Neural cell (in vitro differentiated cells): ENCODE data around the gene ERG28.

ENCODE experiments used
- CTCF ChIP-seq: fragments of 450-650 bp; IDR thresholded peaks from 2 replicates; pipeline ENCODE4 v1.5.1; 2014; ENCODE audit warnings: antibody characterized with exemption, mild to moderate bottlenecking, moderate library complexity; ENCODE audit not compliant: poor library complexity, severe bottlenecking
- EP300 ChIP-seq: fragments of 450-650 bp; conservative IDR thresholded peaks from 2 replicates; pipeline ENCODE4 v1.6.1; 2014; ENCODE audit warnings: antibody characterized with exemption, mild to moderate bottlenecking, moderate library complexity; ENCODE audit not compliant: poor library complexity, severe bottlenecking
- EZH2 ChIP-seq: fragments of 200-600, 300-800 bp; shearing (Covaris generic), sonication (generic); IDR thresholded peaks from 2 replicates; pipeline ENCODE4 v1.6.1; 2014; ENCODE audit warnings: antibody characterized with exemption, low read length, borderline replicate concordance, mild to moderate bottlenecking; ENCODE audit not compliant: insufficient read depth, poor library complexity, severe bottlenecking
- MXI1 ChIP-seq: fragments of 450-650 bp; conservative IDR thresholded peaks from 2 replicates; pipeline ENCODE4 v1.6.1; 2014; ENCODE audit warnings: antibody characterized with exemption, mild to moderate bottlenecking; ENCODE audit not compliant: poor library complexity, severe bottlenecking
- POLR2AphosphoS5 ChIP-seq: IDR thresholded peaks from 2 replicates; pipeline ENCODE4 v1.6.1; 2012
- RAD21 ChIP-seq: fragments of 450-650 bp; conservative IDR thresholded peaks from 2 replicates; pipeline ENCODE4 v1.6.1; 2014; ENCODE audit warnings: antibody characterized with exemption, mild to moderate bottlenecking, moderate library complexity
- SMC3 ChIP-seq: fragments of 450-650 bp; conservative IDR thresholded peaks from 2 replicates; pipeline ENCODE4 v1.6.1; 2014; ENCODE audit warnings: antibody characterized with exemption, mild to moderate bottlenecking, moderate library complexity; ENCODE audit not compliant: poor library complexity

- TF ChIP-seq CTCF (no peak), EZH2 (no peak), MXI1 (no peak), POLR2AphosphoS5 (no peak), RAD21 (no peak), EP300 (no peak), SMC3 (no peak)
Observed at GRCh38 chr14:75649337-75649736, 11.3 kb downstream of the ERG28 start.
